ENCODE measurements around the gene ARID1B. TPM values are rescaled to one million over a fixed set of nuclear protein-coding genes. Genes with fewer than 3 reads are reported as not detected.

ARID1B gene
- total RNA-seq, 1 experiment from 2014 or later = 35.6 TPM

DNA sequence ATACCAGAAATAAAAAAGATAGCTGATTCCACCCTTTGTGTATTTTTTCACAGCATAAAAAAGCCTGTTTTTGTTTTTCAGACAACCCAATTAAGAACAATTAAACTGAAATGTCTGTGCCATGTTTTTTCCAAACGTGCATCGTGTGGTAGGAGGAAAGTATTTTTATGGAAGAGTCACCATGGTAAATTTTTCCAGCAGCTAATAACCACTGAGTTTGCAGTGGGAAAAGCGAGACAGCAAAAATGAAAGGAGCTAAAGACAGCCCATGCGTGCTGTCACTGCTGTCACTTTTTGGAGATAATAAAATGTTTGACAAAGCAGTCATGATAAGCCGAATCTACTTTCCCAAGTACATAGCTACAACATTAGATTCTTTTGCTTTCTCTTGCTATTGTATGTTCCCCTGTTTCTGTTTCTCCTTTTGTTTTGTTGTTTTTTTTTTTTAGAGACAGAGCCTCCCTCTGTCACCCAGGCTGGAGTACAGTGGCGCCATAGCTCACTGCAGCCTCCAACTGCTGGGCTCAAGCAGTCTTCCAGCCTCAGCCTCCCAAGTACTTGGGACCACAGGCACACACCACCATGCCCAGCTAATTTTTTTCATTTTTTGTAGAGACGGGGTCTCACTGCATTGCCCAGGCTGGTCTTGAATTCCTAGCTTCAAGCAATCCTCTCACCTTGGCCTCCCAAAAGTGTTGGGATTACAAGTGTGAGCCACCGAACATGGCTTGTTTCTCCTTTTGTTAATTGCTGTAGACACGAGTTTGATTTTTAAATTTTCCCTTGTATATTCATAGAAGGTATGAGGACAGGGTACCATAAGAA is 284.8 kb downstream of the ARID1B start:
- no peaks in the 10 kb centered on the region for H3K27me3 ChIP-seq (ENCODE audit: insufficient read depth, low read length)
- TF ChIP-seq CEBPB (IDR thresholded peaks at IDR 0.05; ENCODE audit: low read depth) = no peak
- TF ChIP-seq TCF7L2 (IDR thresholded peaks at IDR 0.05; ENCODE audit: borderline replicate concordance, extremely low read depth, insufficient read depth, insufficient read length) = no peak
- no peak for TF ChIP-seq RAD21 (IDR thresholded peaks at IDR 0.05; ENCODE audit: low read depth)
- TF ChIP-seq, protein P1, sequence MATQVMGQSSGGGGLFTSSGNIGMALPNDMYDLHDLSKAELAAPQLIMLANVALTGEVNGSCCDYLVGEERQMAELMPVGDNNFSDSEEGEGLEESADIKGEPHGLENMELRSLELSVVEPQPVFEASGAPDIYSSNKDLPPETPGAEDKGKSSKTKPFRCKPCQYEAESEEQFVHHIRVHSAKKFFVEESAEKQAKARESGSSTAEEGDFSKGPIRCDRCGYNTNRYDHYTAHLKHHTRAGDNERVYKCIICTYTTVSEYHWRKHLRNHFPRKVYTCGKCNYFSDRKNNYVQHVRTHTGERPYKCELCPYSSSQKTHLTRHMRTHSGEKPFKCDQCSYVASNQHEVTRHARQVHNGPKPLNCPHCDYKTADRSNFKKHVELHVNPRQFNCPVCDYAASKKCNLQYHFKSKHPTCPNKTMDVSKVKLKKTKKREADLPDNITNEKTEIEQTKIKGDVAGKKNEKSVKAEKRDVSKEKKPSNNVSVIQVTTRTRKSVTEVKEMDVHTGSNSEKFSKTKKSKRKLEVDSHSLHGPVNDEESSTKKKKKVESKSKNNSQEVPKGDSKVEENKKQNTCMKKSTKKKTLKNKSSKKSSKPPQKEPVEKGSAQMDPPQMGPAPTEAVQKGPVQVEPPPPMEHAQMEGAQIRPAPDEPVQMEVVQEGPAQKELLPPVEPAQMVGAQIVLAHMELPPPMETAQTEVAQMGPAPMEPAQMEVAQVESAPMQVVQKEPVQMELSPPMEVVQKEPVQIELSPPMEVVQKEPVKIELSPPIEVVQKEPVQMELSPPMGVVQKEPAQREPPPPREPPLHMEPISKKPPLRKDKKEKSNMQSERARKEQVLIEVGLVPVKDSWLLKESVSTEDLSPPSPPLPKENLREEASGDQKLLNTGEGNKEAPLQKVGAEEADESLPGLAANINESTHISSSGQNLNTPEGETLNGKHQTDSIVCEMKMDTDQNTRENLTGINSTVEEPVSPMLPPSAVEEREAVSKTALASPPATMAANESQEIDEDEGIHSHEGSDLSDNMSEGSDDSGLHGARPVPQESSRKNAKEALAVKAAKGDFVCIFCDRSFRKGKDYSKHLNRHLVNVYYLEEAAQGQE (IDR thresholded peaks at IDR 0.05; ENCODE audit: low read depth) = no peak
- no TSS peak for BruUV-seq (replicated peaks)
- no peaks in the 10 kb centered on the region for H3K36me3 ChIP-seq (ENCODE audit: control insufficient read depth in 1 of 2, insufficient read depth in 2 of 2, low read length in 2 of 2)
- H3K4me1 ChIP-seq (ENCODE audit: control insufficient read depth in 1 of 2, insufficient read depth in 2 of 2, low read length in 2 of 2) = 0 out of 4 replicates have a peak, but pooled peaks cover 0 to 3% of the 10 kb centered on the region in 2 experiments
- no peak overlapping the region for H3K4me3 ChIP-seq (replicated peaks in 1 of 2; ENCODE audit: low read depth in 1 of 2, low read length in 2 of 2)
- H4K20me1 ChIP-seq (ENCODE audit: insufficient read depth) = no peaks in the 10 kb centered on the region; the same call in 1 of the 2 replicates
- DNase-seq (ENCODE audit: low read depth, low spot score) (no peak), ATAC-seq (no peak)
- H3K9me3 ChIP-seq (ENCODE audit: control insufficient read depth in 1 of 2, insufficient read depth in 1 of 2, low read depth in 1 of 2, low read length in 2 of 2) = no peaks in the 10 kb centered on the region
- no peaks in the 10 kb centered on the region for H3K9me2 ChIP-seq (ENCODE audit: insufficient read depth)
- ChIA-PET POLR2A (no interaction called here), CTCF (interaction anchor here (0.7 kb wide), 1 partner anchor 16 kb away, joined by 3 read pairs; no protein-coding TSS in a partner anchor), RAD21 (ENCODE audit: low non-redundant PET in 1 of 2, low total read pairs in 2 of 2, uncharacterized antibody in 2 of 2, unreplicated experiment in 2 of 2) (no interaction called here)
- no peaks in the 10 kb centered on the region for H3K79me2 ChIP-seq (ENCODE audit: insufficient read depth, low read length)
- no peak overlapping the region for H3K27ac ChIP-seq (ENCODE audit: low read depth, low read length)
- H2AFZ ChIP-seq (ENCODE audit: low read depth, low read length, poor library complexity, severe bottlenecking) = no peak overlapping the region
- no peak overlapping the region for H3K4me2 ChIP-seq (ENCODE audit: low read length)
- intact Hi-C loops (cut with micrococcal nuclease) = no loop called here
- no peak overlapping the region for H3K9ac ChIP-seq (ENCODE audit: low read length)
